CD1c-positive myeloid dendritic cell (primary cell): ENCODE data around the gene PTPRJ.
A peak's percentile ranks its signal among the peaks of the same experiment; 100 is the strongest.

Experiments
- DNase-seq: peaks from one replicate; pipeline ENCODE4 v3.0.0-alpha.2; 2016; ENCODE audit errors: extremely low spot score

PTPRJ gene

DNA sequence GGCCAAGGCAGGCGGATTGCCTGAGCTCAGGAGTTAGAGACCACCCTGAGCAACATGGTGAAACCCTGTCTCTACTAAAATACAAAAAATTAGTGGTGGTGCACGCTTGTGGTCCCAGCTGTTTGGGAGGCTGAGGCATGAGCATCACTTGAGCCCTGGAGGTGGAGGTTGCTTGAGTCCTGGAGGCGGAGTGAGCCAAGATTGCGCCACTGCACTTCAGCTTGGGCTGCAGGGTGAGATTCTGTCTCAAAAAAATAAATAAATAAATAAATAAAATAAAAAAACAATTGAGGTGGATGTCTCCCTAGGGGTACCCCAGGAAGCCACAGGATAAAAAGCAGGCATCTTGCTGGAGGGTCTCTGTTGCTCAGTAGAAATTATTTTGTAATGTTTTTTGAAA lies 14.1 kb downstream of the PTPRJ start:
- no peak for DNase-seq

DNA sequence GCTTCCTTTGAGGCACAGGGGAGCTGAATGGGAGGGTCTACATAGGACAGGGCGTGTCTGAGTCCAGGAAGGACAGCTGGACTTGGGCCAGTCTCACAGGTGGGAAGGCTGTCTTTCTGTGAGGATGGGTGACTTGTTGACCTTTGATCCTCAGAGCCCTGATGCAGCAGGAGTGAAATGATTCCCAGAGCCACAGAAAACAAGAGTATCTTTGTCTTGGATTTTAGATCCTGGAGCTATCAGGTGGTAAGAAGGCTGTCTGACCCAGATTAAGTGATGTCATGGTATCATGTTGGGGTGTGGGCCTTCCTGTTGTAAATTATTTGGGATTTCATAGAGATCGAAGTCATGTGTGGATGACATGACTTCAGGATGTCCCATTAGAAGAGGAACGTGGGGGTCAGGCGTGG lies 15.0 kb downstream of the PTPRJ start:
- no peak for DNase-seq

DNA sequence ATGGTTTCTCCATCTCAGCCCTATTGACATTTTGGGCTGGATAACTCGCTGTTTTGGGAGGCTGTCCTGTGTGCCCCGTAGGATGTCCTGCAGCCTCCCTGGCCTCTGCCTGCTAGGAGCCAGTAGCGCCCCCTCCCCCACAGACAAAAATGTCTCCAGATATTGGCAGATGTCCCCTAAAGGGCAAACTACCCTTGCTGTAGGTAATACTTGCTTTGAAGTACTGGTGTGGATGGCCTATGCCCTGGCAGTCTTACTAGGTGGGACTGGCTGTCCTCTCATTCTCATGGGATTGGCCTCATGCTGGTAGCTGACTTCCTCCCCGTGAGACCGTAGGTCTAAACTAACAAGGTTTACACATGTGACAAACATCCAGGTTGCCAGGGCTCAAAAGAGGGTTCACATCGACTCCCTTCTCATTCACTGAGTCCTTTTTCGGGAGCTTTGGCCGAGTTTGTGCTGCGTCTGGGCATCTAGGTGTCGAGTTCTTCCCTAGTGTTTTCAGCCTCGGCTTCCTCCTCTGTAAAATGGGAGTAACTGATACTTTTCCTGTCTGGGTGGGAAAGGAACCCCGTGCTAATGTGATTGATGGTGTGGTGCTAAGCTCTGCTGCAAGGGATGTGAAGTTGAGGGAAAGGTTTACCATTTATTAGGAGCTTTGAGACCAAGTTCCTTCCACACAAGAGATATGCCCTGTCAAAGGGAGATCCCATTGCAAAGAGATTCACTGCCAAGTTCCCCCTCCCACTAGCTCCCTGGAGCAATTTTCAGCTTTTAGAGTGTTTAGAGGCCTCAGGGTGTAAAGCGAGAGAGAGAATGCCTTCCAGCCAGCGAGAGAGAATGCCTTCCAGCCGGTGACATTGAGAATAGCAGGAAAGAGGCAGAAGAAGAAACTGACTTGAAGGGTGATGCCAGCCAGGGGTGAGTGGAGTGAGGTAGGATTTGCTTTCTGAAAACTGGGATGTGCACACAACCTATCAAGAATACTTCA lies 17.0 kb downstream of the PTPRJ start:
- DNase-seq: no peak

DNA sequence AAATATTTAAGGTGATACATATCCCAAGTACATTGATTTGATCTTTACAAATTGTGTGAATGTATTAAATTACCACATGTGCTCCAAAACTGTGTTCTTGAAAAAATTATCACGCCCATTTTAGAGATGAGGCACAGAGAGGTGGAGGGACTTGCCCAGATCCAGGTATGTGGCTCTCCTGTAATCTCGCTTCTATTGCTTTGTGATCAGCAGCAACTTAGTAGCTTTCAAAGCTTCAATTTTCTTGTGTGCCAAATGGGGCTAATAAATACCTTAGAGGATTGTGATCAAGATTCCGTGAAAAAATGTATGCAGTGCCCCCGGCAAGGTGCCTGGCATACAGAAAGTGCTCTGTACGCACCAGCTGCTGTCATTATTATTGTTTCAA lies 18.0 kb downstream of the PTPRJ start:
- DNase-seq: no peak

DNA sequence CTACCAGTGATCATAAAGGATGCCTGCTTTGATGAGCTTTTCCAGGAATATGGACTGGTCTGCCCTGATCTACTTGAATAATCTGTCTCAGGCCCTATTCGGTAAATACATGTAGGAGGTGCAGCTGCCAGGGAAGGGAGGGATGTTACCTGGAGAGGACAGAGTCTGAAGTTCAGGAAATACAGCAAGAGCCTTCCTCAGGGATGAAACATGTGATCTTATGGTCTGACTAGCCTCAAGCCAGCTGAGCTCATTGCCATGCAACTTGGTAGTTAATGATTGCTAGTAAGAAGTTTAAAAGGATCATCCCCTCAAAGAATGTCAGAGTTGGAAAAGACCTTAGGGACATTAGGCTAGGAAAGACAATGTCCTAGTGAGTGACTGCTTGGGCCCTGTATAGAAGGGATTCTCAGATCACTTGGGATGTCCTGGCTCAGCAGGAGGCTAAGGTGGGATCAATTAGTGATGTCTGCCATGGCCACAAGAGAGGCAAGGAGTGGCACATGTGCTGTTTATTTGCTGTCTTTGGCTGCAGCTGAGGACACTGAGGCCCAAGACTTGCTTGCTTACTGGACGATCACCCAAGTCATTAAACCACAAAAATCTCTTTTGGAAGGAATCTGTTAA lies 18.5 kb downstream of the PTPRJ start:
- DNase-seq: no peak

DNA sequence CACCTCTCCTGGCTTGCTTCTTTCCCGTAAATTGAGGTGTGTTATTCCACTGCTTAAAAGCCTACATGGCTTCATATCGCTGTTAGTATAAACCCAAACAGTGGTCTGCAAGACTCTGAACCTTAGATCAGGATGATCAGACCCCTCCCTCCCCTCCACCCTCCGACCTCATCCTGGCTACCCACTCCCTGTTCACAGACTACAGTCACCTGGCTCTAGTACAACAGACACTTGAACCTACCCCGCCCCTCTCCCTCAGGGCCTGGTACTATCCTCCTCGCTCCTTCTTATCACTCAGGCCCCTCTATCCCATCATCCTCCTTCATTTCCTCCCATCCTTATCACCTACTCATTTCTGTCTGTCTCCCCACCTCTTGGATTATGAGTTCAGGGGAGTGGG lies 20.1 kb downstream of the PTPRJ start:
- no peak for DNase-seq

DNA sequence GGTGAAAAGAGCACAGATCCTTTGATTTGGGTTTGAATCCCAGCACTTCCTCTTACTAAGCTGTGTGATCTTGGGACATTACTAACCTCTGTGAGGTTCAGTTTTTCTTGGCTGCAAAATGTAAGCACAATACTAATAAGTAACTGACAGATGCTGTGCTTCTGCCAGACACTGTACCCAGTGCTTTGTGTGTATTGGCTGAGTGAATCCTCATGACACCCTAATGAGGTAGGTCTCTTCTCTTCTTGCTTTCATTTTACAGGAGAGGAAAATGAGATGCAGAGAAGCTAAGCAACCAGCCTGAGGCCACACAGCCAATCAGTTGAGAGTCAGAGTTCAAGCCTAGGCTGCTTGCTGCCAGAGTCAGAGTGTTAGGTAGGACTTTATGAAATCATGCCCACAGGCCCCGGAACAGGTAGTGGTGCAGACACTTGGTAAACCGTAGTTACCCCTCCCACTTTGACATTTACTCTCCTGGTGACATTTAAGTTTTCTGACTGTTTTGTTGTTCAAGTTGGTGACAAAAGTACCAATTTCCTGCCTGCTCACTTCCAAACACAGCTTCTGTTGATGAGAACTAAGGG lies 21.2 kb downstream of the PTPRJ start:
- peak; percentile 70 for DNase-seq

DNA sequence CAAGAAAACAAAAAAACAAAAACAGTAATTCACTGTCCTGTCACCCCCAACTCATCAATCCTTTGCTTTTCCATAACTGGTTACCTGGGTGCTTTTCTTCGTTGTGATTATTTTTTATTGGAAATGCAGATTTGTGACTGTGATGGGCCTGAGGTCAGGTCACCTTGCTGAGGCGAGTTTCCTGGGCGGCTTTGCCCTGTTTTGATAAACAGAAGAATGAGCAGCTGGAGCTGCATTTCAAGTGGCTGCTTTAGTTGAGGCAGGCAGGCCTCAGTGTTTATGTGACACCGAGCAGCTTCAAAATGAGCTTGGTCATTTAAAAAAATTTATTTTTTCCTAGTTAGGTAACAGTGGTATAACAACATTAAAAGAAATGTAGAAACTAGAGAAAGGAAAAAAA lies 22.2 kb downstream of the PTPRJ start:
- no peak for DNase-seq

DNA sequence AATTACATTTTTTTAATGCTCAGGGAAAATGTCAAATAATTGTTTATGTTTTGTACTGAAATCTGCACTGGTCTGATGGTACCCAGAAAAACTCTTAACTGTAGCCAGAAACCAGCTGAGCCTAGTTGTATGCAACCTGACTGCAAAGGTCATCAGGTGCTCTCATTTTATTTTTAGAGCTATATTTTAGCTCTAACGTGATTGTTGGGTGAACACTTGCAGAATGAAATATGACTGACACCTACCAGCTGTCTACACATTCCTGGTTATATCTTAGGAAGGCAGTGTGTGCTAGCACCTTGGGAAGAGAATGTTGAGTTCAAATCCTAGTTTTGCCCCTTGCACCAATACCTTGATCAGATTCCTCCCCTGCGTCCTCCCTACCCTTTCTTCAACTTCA lies 23.6 kb downstream of the PTPRJ start:
- DNase-seq: no peak

DNA sequence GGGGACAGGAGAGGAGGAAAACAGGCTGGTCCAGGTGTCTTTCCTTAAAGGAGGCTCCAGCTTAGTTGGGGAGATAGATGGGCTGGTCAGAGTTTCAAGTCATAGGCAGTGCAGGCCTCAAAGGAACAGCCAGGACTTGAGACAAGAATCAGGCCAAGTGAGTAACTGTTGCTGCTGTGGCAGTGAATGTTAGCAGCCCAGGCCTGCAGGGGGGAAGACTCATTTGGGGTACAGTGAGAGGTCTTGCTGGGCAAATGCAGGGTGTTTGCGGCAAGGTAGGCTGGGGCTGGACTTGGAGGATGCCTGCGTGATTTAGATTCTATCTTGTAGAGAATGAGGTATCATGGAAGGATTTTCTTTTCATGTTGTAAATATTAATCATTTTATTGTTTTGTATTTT lies 24.1 kb downstream of the PTPRJ start:
- no peak for DNase-seq

DNA sequence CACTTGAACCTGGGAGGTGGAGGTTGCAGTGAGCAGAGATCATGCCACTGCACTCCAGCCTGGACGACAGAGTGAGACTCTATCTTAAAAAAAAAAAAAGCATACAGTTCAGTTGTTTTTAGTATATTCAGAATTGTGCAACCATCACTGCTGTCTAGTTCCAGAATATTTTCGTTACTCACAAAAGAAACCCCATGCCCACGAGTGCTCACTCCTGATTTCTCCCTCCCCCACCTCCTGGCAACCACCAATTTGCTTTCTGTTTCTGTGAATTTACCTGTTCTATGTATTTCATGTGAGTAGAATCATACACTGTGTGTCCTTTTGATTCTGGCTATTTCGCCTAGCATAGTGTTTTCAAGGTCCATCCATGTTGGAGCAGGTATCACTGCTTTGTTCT lies 24.8 kb downstream of the PTPRJ start:
- peak; percentile 63 for DNase-seq

DNA sequence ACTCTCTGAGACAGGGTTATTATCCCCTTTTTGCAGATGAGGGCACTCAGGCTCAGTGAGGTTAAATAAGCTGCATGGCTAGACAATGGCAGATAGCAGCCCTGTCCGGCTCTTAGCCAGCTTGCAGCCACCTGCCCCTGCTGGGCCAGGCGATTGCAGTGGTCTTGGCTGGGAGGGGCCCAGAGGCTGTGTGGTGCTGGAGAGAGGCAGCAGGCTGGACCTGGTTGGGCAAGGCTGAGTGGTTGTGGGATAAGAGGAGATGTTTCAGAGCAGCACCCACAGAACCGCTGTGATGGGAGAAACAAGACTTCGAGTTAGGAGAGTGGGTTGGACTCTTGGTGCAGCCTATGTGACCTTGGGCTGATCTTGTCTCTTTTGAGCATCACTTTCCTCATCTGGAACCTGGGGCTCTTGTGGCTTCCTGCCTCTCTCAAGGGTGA lies 25.5 kb downstream of the PTPRJ start:
- DNase-seq: peak; percentile 22

DNA sequence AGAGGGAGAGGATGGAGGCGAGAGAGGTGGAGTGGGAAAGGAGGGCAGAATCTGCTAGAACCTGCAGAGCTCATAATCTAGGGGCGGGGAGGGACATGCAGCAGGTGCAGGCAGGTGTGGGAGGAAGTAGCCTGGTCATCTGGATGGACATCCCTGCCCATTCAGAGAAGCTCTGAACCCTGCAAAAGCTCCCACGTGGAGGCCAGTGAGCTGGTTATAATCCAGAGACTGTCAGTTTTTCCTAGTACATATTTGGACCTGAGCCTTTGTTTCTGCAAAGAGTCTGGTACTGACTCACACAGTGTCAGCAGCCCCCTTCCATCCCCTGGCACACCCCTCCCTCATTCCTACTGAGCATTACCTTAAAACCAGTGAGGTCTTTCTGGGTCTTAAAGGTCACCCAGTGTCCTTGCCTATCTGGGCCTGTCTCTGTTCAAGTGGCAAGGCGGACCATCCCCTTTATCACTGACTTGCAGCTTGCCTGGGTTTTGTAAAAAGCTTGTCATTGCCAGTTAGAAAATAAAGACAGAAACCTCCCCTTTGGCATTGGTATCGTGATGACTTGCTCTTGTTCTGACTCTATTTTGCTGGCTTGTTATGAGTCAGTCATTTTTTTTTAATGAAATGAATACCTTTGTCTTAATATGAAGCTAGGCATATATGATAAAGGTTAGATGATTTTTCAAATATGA lies 26.1 kb downstream of the PTPRJ start:
- peak; percentile 67 for DNase-seq

DNA sequence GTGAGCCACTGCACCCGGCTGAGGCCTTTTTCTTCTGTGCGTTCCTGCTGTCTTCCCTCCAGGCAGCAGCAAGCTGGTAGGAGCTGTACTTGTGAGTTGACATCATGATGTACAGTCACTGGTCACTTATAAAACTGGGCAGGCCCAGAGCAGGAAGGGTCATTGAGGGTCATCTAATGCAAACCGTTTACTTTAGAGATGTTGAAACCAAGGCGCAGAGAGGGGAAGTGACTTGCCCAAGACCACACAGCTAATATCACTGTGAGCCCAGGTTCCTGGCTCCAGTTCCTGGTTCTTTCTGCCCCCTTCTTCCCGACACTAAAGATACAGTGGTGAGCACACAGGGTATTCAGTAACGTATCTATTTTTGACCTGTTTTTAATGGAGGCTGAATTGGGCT lies 27.3 kb downstream of the PTPRJ start:
- peak; percentile 94 for DNase-seq

DNA sequence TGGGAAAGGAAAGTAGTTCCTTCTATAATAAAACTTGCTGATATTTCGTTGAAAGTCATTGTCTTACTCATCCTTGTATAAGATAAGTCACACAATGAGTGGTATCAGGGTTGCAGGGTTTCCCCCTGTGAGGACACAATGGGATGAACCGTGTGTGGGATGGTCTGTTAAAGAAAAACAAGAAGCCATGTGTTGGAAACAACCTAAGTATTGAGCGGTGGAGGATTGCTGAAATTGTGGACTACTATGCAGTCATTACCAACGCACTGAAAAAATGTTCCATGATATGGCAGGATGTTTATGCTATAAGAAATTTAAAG lies 28.6 kb downstream of the PTPRJ start:
- DNase-seq: peak; percentile 94

DNA sequence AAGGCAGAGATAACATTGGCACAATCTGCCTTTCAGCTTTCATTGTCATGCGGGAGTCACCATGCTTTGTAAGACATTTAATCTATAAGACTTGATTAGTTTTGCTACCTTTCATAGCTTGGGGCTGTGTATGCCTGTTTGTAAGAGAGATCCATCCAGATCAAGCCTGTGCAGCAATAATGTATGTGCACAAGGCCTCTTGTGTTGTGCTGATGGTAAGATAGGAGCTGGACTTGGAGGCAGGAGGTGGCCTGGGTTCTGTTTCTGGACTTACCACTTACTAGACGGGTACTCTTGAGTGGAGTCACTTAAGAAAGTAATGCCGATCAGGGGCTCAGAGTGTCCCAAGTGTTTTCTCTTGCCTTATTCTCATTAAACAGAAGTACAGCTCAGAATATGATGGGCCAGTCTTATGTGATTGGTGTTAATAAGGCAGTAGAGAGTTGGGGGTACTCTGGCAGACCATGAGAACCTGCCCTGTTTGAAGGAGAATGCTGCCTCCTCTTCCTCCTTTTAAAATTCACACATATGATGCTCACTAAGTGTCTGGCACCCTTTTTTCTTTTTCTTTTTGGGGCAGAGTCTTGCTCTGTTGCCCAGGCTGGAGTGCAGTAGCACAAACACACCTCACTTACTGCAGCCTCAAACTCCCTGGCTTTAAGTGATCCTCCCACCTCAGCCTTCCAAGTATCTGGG lies 30.9 kb downstream of the PTPRJ start:
- no peak for DNase-seq

DNA sequence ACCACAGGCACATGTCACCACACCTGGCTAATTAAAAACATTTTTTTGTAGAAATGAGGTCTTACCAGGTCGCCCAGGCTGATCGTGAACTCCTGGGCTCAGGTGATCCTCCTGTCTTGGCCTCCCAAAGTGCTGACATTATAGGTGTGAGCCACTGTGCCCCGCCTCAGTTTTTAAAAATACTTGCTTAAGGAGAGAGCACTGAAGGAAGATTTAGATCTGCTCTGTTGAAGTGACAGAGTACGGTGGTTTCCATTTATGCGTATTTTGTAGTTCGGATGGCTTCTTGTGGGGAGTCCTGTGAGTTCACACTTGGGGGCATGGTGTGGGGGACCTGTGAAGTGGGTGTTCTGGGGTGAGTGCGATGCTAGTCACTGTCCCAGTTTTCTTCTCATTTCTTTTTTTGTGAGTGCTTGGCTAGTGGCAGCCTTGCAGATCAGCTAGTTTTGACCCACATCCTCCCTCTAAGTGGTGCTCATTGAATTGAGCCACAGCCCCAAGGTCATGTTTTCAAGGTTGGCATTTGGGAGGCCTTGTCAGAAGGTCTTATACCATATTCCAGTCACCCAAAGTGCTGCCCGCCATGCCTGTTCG lies 31.5 kb downstream of the PTPRJ start:
- DNase-seq: no peak

DNA sequence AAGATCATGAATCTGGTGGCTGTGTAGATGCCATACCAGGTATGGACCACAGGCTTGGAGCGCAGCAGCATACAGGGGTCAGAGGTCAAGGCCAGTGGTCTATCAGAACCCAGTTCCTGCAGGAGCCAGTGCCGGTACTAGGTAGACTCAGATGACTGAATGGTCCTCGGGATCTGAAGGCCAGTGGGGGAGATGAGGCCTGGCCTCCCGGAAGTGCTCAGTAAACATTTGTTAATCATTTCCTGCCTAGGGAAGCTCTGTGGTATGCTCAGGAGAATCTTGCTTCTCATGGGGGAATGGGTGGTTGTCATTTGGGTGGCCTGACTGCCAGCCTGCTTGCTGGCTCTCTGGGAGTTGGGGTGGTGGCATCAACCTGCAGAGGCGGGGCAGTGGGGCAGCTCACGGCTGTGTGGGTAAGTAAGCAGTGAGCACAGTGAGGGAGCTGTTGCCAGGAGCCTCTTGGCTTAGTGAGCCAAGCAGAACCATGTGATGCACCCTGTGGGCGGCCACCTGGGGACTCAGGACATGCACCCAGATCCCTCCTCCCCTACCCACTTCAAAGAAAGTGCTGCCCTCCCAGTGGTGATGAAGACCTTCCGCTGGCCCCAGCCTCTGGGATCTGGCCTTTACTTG lies 33.0 kb downstream of the PTPRJ start:
- DNase-seq: peak; percentile 43

DNA sequence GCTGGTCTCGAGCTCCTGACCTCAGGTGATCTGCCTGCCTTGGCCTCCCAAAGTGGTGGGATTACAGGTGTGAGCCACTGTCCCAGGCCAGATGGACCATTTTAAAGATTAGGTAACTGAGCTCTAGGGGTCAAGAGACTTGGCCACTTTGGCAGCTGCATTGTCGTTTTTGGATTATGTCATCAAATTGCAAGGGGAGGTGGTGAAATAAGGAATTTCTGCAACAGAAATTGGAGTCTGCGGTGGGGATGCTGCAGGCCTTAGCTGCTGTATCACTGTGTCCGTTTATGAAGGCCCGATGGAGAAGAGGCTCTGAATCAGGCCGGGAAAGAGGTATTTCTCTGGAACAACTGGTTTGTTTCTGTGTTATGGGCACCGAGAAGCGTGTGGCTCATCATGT lies 34.6 kb downstream of the PTPRJ start:
- no peak for DNase-seq

DNA sequence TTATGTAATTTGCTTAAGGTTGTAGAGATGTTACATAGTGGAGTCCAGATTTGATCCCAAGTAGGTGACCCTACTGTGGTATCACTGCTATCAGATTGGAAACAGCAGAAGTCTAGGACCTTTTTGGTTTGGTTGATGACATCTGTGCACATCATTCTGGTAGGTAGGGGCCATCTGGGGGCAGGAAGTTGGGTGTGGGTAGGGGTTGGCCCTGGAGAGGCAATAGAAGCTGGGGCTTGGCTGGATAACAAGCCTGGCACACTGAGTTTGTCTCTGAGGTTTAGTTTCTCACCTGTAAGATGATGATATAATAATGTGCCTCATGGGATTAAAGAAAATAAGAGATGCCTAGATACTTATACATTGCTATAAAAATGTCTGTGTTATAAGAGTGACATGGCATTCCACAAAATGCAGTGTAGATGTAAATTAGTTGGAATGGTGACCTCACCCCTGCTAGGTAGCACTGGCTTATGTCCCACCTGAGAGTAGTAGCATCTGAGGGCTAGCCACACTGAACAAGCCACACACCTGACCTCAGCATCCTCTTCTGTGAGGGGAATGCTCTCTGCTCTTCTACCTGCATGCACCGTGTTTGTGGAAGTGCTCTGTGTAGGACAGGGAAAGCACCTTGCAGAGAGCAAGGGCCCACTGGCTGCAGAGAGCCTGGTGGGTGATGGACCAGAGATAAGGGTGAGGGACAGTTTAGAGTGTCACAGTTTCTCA lies 36.9 kb downstream of the PTPRJ start:
- DNase-seq: no peak
